K562 (cell line): ENCODE data around the gene WASF2. TPM values are rescaled to one million over a fixed set of nuclear protein-coding genes. Genes with fewer than 3 reads are reported as not detected.

ENCODE experiments used
- ATAC-seq: fragments of 200-7000 bp; cut with Tn5 transposase; 3 replicates; pipeline ENCODE4 v1.9.1; 2020; ENCODE audit warnings: moderate library complexity
- BruUV-seq: library from RNA; stranded (reverse); fragments of 400-500 nt; replicated peaks from 2 replicates; lab custom pipeline; 2021; lab: Mats Ljungman, UMichigan
- CTCF ChIA-PET: fragments of 300-600 bp; formaldehyde crosslinking; extraction: SDS; loops from one replicate; lab custom pipeline; 2021; ENCODE audit warnings: low intra/inter-chr PET ratio; lab: Yijun Ruan, JAX
- POLR2A ChIA-PET: fragments of 300-600, 350-650 bp; sonication (Branson Sonifier 250); formaldehyde crosslinking; extraction: SDS; loops from one replicate; lab custom pipeline; 2021; ENCODE audit warnings: antibody characterized with exemption, inconsistent platforms; lab: Yijun Ruan, JAX
- DNase-seq, 4 experiments: peaks; one replicate each; pipeline versions ENCODE4 v3.0.0 to v3.0.0-alpha.2; 2011 to 2018; ENCODE audit warnings: low spot score in 3 of 4, mixed read lengths in 3 of 4; ENCODE audit errors: extremely low read depth in 1 of 4
- FAIRE-seq: peaks from 2 replicates; lab custom pipeline; 2011; peaks lifted over from hg19 to GRCh38; lab: Jason Lieb, UNC
- H2AFZ ChIP-seq: 2 replicates; pipeline ENCODE4 v1.6.0; 2011; ENCODE audit warnings: low read depth, low read length, control low read depth, inconsistent platforms
- H3K27ac ChIP-seq: fragments of 200-600 bp; 3 replicates; pipeline ENCODE4 v1.8.0; 2011; ENCODE audit warnings: low read depth, mild to moderate bottlenecking, control low read depth, inconsistent platforms, low read length, moderate library complexity, mixed read lengths; ENCODE audit errors: extremely low read depth
- H3K27me3 ChIP-seq, 2 experiments: fragments of 300-600 bp in 1 of 2; 2 replicates in 1 of 2; 3 replicates in 1 of 2; pipeline versions ENCODE4 v1.6.0 to v1.8.0; 2011; ENCODE audit warnings: inconsistent platforms in 2 of 2, low read length in 2 of 2, mild to moderate bottlenecking in 1 of 2, mixed read lengths in 1 of 2, moderate library complexity in 1 of 2; ENCODE audit not compliant: control insufficient read depth in 2 of 2, insufficient read depth in 2 of 2
- H3K36me3 ChIP-seq: fragments of 300-600 bp; 3 replicates; pipeline ENCODE4 v1.8.0; 2011; ENCODE audit warnings: mild to moderate bottlenecking, low read length, inconsistent platforms; ENCODE audit not compliant: control insufficient read depth, insufficient read depth
- H3K4me1 ChIP-seq, 2 experiments: fragments of 200-600 bp in 1 of 2; replicated peaks in 1 of 2; 2 replicates in 1 of 2; 3 replicates in 1 of 2; pipeline versions ENCODE4 v1.5.1 to v1.8.0; 2011; ENCODE audit warnings: inconsistent platforms in 2 of 2, low read length in 2 of 2, mild to moderate bottlenecking in 1 of 2, mixed read lengths in 1 of 2, moderate library complexity in 1 of 2; ENCODE audit not compliant: control insufficient read depth in 2 of 2, insufficient read depth in 2 of 2
- H3K4me2 ChIP-seq: 2 replicates; pipeline ENCODE4 v1.6.1; 2011; ENCODE audit warnings: low read length, control low read depth, inconsistent platforms, mixed read lengths; ENCODE audit not compliant: insufficient read depth
- H3K4me3 ChIP-seq: fragments of 200-600 bp; sonication (generic), shearing (Covaris generic); 2 replicates; pipeline ENCODE4 v1.5.1; 2016; ENCODE audit warnings: control low read depth, inconsistent platforms
- H3K79me2 ChIP-seq: fragments of 200-600 bp; 3 replicates; pipeline ENCODE4 v1.8.0; 2011; ENCODE audit warnings: low read length, inconsistent platforms; ENCODE audit not compliant: control insufficient read depth, insufficient read depth
- H3K9ac ChIP-seq, 2 experiments: 2 replicates each; pipeline versions ENCODE4 v1.6.0 to v1.6.1; 2011; ENCODE audit warnings: low read depth in 2 of 2, low read length in 2 of 2, control low read depth in 1 of 2, inconsistent platforms in 1 of 2, mild to moderate bottlenecking in 1 of 2, mixed read lengths in 1 of 2; ENCODE audit not compliant: insufficient read depth in 1 of 2
- H3K9me1 ChIP-seq: one replicate; pipeline ENCODE4 v1.6.0; 2011; ENCODE audit warnings: inconsistent platforms, mild to moderate bottlenecking, low read length, moderate library complexity; ENCODE audit not compliant: control insufficient read depth, insufficient read depth
- H3K9me3 ChIP-seq: replicated peaks from 2 replicates; pipeline ENCODE4 v1.5.1; 2011; ENCODE audit warnings: low read depth, low read length, inconsistent platforms; ENCODE audit not compliant: control insufficient read depth, insufficient read depth
- H4K20me1 ChIP-seq: replicated peaks from 2 replicates; pipeline ENCODE4 v1.6.1; 2011; ENCODE audit warnings: low read length, inconsistent platforms, mixed read lengths; ENCODE audit not compliant: control insufficient read depth, insufficient read depth
- U2AF1 ChIP-seq: fragments of 200-400 bp; formaldehyde crosslinking; optimal IDR thresholded peaks from 2 replicates; pipeline ENCODE3; 2017; ENCODE audit warnings: mild to moderate bottlenecking, low read depth, low read length, moderate library complexity
- WGBS: fragments of 100-300 bp; shearing (Covaris generic); methylation state at CpG from one replicate; pipeline ENCODE4 v1.1.6; 2016; ENCODE audit warnings: low coverage, mixed read lengths; ENCODE audit not compliant: insufficient coverage; ENCODE audit errors: missing lambda C conversion rate; 5-methylcytosine and 5-hydroxymethylcytosine counted together
- in situ Hi-C: fragments of 300-500 bp; cut with MboI; formaldehyde crosslinking; loops from 4 replicates; pipeline ENCODE4 v1.15.0; 2018; ENCODE audit warnings: inconsistent platforms, mixed read lengths
- intact Hi-C: fragments of 100-400 bp; cut with micrococcal nuclease; formaldehyde crosslinking; loops from 2 replicates; pipeline ENCODE4 v1.14.2; 2022
- polyA plus RNA-seq, 8 experiments: library from polyadenylated mRNA; depleted of rRNA in 4 of 8; stranded (reverse) in 5 of 8; unstranded in 3 of 8; fragments of >200 nt; fragmentation: Nextera tagmentation in 2 of 8; fragmentation: Illumina TruSeq in 1 of 8; extraction: Ambion mirVana in 2 of 8; extraction: Trizol in 1 of 8; gene quantifications; 2 replicates each; pipeline versions ENCODE4 v1.2.1 to v1.2.3, GENCODE V29; 2011 to 2014; ENCODE audit warnings: inconsistent platforms in 1 of 8, missing spikeins in 1 of 8
- total RNA-seq, 7 experiments: library from RNA; depleted of rRNA in 6 of 7; stranded (reverse); fragments of >200 nt in 6 of 7; fragmentation: Illumina TruSeq in 2 of 7; extraction: Trizol in 2 of 7; gene quantifications; 2 replicates each; pipeline versions ENCODE4 v1.2.1 to v1.2.3, GENCODE V29; 2011 to 2021; ENCODE audit warnings: low replicate concordance in 1 of 7
- TF ChIP-seq, protein P1 (sequence below), 3 experiments: IDR thresholded peaks in 2 of 3; conservative IDR thresholded peaks in 1 of 3; 2 replicates each; pipeline ENCODE4 v1.5.1; 2011 to 2012; ENCODE audit warnings: low read length in 3 of 3, mild to moderate bottlenecking in 3 of 3, control low read depth in 2 of 3, improper control_type of control experiment in 1 of 3, inconsistent platforms in 1 of 3, low read depth in 1 of 3, mixed read lengths in 1 of 3, moderate library complexity in 1 of 3; ENCODE audit not compliant: insufficient read depth in 2 of 3
- TF ChIP-seq, protein P2 (sequence below), 2 experiments: fragments of 450-650 bp; IDR thresholded peaks; 2 replicates each; pipeline ENCODE4 v1.6.1; 2018; ENCODE audit warnings: mild to moderate bottlenecking in 2 of 2, low read depth in 1 of 2; ENCODE audit not compliant: partially characterized antibody in 2 of 2
- TF ChIP-seq, protein P3 (sequence below): sonication (generic); formaldehyde crosslinking; IDR thresholded peaks from 2 replicates; pipeline ENCODE4 v1.8.1; 2023; ENCODE audit warnings: mild to moderate bottlenecking, missing genetic modification reagents
- TF ChIP-seq, protein P4 (sequence below): sonication (generic); formaldehyde crosslinking; IDR thresholded peaks from 2 replicates; pipeline ENCODE4 v1.8.0; 2023; ENCODE audit warnings: missing genetic modification reagents, mild to moderate bottlenecking, borderline replicate concordance

The WASF2 gene
- total and polyA plus RNA-seq, 9 of the 15 experiments (the other 6 are each of a cell fraction or from before 2014, with no cell fraction given), result 8.2 to 163 (median 31.2) TPM

DNA sequence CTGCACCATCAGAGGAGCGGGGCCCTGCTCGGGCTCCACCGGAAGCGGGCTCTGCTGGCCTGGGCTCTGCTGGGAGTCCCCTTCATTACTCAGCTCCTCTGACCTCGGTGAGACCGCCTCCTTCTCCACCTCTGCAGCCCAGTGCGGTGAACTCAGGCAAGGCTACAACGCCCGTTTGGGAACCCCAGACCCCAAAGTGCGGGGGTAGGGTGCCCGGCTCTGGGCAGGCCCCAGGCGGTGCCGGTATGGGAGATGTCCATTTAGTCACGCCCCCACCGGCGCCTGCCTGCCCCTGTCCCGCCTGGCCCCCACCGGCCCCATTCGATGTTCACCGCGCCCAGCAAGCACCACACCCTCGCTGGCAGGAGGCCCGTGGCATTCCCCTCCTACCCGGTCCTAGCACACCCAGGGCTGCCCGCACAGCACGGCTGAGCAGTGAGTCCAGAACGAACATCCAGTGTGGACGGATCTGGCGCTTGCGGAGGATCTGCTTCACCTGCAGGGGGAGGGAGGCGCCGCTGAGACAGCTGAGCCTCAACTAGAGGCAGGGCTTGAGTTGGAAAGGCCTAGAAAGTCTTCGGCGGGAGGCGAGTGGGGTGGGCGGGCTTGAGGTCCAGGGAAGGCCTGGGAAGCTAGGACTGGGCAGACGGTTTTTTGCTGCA, 133.2 kb downstream of the WASF2 start:
- H3K4me2 ChIP-seq, result no peak overlapping the region
- BruUV-seq, result no TSS peak
- TF ChIP-seq, protein P1, sequence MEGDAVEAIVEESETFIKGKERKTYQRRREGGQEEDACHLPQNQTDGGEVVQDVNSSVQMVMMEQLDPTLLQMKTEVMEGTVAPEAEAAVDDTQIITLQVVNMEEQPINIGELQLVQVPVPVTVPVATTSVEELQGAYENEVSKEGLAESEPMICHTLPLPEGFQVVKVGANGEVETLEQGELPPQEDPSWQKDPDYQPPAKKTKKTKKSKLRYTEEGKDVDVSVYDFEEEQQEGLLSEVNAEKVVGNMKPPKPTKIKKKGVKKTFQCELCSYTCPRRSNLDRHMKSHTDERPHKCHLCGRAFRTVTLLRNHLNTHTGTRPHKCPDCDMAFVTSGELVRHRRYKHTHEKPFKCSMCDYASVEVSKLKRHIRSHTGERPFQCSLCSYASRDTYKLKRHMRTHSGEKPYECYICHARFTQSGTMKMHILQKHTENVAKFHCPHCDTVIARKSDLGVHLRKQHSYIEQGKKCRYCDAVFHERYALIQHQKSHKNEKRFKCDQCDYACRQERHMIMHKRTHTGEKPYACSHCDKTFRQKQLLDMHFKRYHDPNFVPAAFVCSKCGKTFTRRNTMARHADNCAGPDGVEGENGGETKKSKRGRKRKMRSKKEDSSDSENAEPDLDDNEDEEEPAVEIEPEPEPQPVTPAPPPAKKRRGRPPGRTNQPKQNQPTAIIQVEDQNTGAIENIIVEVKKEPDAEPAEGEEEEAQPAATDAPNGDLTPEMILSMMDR (IDR thresholded peaks at IDR 0.05 in 2 of 3, conservative IDR thresholded peaks at IDR 0.05 in 1 of 3; ENCODE audit: insufficient read depth in 2 of 3, low read depth in 1 of 3, low read length in 3 of 3), result peak in 2 of 3 experiments; percentile 25 to 33; a peak in 4 of 6 replicates
- TF ChIP-seq, protein P2, sequence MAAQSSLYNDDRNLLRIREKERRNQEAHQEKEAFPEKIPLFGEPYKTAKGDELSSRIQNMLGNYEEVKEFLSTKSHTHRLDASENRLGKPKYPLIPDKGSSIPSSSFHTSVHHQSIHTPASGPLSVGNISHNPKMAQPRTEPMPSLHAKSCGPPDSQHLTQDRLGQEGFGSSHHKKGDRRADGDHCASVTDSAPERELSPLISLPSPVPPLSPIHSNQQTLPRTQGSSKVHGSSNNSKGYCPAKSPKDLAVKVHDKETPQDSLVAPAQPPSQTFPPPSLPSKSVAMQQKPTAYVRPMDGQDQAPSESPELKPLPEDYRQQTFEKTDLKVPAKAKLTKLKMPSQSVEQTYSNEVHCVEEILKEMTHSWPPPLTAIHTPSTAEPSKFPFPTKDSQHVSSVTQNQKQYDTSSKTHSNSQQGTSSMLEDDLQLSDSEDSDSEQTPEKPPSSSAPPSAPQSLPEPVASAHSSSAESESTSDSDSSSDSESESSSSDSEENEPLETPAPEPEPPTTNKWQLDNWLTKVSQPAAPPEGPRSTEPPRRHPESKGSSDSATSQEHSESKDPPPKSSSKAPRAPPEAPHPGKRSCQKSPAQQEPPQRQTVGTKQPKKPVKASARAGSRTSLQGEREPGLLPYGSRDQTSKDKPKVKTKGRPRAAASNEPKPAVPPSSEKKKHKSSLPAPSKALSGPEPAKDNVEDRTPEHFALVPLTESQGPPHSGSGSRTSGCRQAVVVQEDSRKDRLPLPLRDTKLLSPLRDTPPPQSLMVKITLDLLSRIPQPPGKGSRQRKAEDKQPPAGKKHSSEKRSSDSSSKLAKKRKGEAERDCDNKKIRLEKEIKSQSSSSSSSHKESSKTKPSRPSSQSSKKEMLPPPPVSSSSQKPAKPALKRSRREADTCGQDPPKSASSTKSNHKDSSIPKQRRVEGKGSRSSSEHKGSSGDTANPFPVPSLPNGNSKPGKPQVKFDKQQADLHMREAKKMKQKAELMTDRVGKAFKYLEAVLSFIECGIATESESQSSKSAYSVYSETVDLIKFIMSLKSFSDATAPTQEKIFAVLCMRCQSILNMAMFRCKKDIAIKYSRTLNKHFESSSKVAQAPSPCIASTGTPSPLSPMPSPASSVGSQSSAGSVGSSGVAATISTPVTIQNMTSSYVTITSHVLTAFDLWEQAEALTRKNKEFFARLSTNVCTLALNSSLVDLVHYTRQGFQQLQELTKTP (IDR thresholded peaks at IDR 0.05; ENCODE audit: low read depth in 1 of 2, partially characterized antibody in 2 of 2), result no peak
- TF ChIP-seq U2AF1, result no peak
- TF ChIP-seq, protein P3, sequence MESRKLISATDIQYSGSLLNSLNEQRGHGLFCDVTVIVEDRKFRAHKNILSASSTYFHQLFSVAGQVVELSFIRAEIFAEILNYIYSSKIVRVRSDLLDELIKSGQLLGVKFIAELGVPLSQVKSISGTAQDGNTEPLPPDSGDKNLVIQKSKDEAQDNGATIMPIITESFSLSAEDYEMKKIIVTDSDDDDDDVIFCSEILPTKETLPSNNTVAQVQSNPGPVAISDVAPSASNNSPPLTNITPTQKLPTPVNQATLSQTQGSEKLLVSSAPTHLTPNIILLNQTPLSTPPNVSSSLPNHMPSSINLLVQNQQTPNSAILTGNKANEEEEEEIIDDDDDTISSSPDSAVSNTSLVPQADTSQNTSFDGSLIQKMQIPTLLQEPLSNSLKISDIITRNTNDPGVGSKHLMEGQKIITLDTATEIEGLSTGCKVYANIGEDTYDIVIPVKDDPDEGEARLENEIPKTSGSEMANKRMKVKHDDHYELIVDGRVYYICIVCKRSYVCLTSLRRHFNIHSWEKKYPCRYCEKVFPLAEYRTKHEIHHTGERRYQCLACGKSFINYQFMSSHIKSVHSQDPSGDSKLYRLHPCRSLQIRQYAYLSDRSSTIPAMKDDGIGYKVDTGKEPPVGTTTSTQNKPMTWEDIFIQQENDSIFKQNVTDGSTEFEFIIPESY (CRISPR knock-in tag), result peak; percentile 99
- TF ChIP-seq, protein P4, sequence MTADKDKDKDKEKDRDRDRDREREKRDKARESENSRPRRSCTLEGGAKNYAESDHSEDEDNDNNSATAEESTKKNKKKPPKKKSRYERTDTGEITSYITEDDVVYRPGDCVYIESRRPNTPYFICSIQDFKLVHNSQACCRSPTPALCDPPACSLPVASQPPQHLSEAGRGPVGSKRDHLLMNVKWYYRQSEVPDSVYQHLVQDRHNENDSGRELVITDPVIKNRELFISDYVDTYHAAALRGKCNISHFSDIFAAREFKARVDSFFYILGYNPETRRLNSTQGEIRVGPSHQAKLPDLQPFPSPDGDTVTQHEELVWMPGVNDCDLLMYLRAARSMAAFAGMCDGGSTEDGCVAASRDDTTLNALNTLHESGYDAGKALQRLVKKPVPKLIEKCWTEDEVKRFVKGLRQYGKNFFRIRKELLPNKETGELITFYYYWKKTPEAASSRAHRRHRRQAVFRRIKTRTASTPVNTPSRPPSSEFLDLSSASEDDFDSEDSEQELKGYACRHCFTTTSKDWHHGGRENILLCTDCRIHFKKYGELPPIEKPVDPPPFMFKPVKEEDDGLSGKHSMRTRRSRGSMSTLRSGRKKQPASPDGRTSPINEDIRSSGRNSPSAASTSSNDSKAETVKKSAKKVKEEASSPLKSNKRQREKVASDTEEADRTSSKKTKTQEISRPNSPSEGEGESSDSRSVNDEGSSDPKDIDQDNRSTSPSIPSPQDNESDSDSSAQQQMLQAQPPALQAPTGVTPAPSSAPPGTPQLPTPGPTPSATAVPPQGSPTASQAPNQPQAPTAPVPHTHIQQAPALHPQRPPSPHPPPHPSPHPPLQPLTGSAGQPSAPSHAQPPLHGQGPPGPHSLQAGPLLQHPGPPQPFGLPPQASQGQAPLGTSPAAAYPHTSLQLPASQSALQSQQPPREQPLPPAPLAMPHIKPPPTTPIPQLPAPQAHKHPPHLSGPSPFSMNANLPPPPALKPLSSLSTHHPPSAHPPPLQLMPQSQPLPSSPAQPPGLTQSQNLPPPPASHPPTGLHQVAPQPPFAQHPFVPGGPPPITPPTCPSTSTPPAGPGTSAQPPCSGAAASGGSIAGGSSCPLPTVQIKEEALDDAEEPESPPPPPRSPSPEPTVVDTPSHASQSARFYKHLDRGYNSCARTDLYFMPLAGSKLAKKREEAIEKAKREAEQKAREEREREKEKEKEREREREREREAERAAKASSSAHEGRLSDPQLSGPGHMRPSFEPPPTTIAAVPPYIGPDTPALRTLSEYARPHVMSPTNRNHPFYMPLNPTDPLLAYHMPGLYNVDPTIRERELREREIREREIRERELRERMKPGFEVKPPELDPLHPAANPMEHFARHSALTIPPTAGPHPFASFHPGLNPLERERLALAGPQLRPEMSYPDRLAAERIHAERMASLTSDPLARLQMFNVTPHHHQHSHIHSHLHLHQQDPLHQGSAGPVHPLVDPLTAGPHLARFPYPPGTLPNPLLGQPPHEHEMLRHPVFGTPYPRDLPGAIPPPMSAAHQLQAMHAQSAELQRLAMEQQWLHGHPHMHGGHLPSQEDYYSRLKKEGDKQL (CRISPR knock-in tag), result no peak

More for the DNA sequence above, 133.2 kb downstream of the WASF2 start:
- FAIRE-seq (no peak), DNase-seq (peak in 2 of 4 experiments; percentile 48 to 55), ATAC-seq (peak; percentile 40)
- Histone ChIP-seq H3K9me3 (no peaks in the 10 kb centered on the region), H4K20me1 (0 out of 2 replicates have a peak, but pooled peaks cover 10% of the 10 kb centered on the region), H3K79me2 (no peaks in the 10 kb centered on the region), H3K9ac (peak overlapping the region in 1 of 2 experiments; percentile 86; a peak in 2 of 4 replicates), H3K4me1 (peaks cover 10 to 52% of the 10 kb centered on the region in 2 experiments), H2AFZ (peak overlapping the region; percentile 87), H3K4me3 (no peak overlapping the region), H3K27ac (no peak overlapping the region), H3K9me1 (no peaks in the 10 kb centered on the region), H3K36me3 (peaks cover 12% of the 10 kb centered on the region; the same call in 2 of the 3 replicates), H3K27me3 (no peaks in the 10 kb centered on the region)
- in situ Hi-C loops (no loop called here), intact Hi-C loops (loop anchor here (5.0 kb wide), 2 partner anchors 36 to 54 kb away; partner anchors contain the start of gene GPR3)
- CTCF ChIA-PET, result interaction anchor here (1.0 to 1.7 kb wide), 4 partner anchors 32 to 250 kb away, joined by 4 to 5 read pairs (median 4); no protein-coding TSS in a partner anchor
- POLR2A ChIA-PET, result interaction anchor here (0.6 to 1.5 kb wide), 7 partner anchors 9 to 1770 kb away, joined by 3 to 9 read pairs (median 3); partner anchors contain the start of gene MAP3K6
- WGBS, result 76% methylated on average over 31 of the region's 37 CpGs
